GM12878 (cell line): ENCODE results near the gene P3H3. TPM values are rescaled to one million over a fixed set of nuclear protein-coding genes. Genes with fewer than 3 reads are reported as not detected.

Source experiments
- ATAC-seq: fragments of 200-7000 bp; cut with Tn5 transposase; 3 replicates; pipeline ENCODE4 v1.9.1; 2020; ENCODE audit warnings: mild to moderate bottlenecking, moderate library complexity
- BruUV-seq: library from RNA; stranded (reverse); fragments of 400-500 nt; replicated peaks from 2 replicates; lab custom pipeline; 2021; lab: Mats Ljungman, UMichigan
- CTCF ChIA-PET: fragments of 300-600 bp; sonication (Branson Sonifier 250); formaldehyde crosslinking; extraction: SDS; loops from one replicate; lab custom pipeline; 2021; ENCODE audit warnings: inconsistent platforms; lab: Yijun Ruan, JAX
- POLR2A ChIA-PET: fragments of 350-600 bp; formaldehyde crosslinking; extraction: SDS; loops from one replicate; lab custom pipeline; 2021; ENCODE audit warnings: inconsistent platforms; lab: Charles Lee
- RAD21 ChIA-PET: fragments of 300-600 bp; sonication (Branson Sonifier 250); formaldehyde crosslinking; loops from one replicate; lab custom pipeline; 2023; ENCODE audit warnings: antibody characterized with exemption; ENCODE audit not compliant: unreplicated experiment; lab: Charles Lee
- SMC1A ChIA-PET: fragments of 300-600 bp; sonication (Branson Sonifier 250); formaldehyde crosslinking; loops from one replicate; lab custom pipeline; 2023; ENCODE audit not compliant: unreplicated experiment, uncharacterized antibody; lab: Charles Lee
- DNase-seq: peaks from one replicate; pipeline ENCODE4 v3.0.0-alpha.2; 2011; ENCODE audit warnings: low read depth, low spot score
- FAIRE-seq: peaks from 3 replicates; lab custom pipeline; 2011; peaks lifted over from hg19 to GRCh38; lab: Jason Lieb, UNC
- H2AFZ ChIP-seq: 2 replicates; pipeline ENCODE4 v1.6.0; 2011; ENCODE audit warnings: low read depth, low read length, control low read depth; ENCODE audit not compliant: control insufficient read depth
- H3K27ac ChIP-seq: 2 replicates; pipeline ENCODE4 v1.5.1; 2011; ENCODE audit warnings: control low read depth; ENCODE audit not compliant: control insufficient read depth, insufficient read depth
- H3K27me3 ChIP-seq, 2 experiments: replicated peaks in 1 of 2; 2 replicates each; pipeline versions ENCODE4 v1.6.0 to v1.6.1; 2011; ENCODE audit warnings: low read length in 1 of 2; ENCODE audit not compliant: control insufficient read depth in 2 of 2, insufficient read depth in 2 of 2
- H3K36me3 ChIP-seq, 2 experiments: 2 replicates each; pipeline ENCODE4 v1.5.1; 2011; ENCODE audit warnings: low read length in 1 of 2; ENCODE audit not compliant: control insufficient read depth in 2 of 2, insufficient read depth in 2 of 2
- H3K4me1 ChIP-seq: 2 replicates; pipeline ENCODE4 v1.6.1; 2011; ENCODE audit warnings: mild to moderate bottlenecking, low read length, moderate library complexity, mixed read lengths; ENCODE audit not compliant: control insufficient read depth, insufficient read depth
- H3K4me2 ChIP-seq: 2 replicates; pipeline ENCODE4 v1.6.0; 2011; ENCODE audit warnings: control low read depth; ENCODE audit not compliant: control insufficient read depth, insufficient read depth
- H3K4me3 ChIP-seq: fragments of 200-600 bp; sonication (generic); 2 replicates; pipeline ENCODE4 v1.5.1; 2016
- H3K79me2 ChIP-seq: 2 replicates; pipeline ENCODE4 v1.6.0; 2011; ENCODE audit warnings: low read length; ENCODE audit not compliant: control insufficient read depth, insufficient read depth
- H3K9ac ChIP-seq: 2 replicates; pipeline ENCODE4 v1.8.0; 2011; ENCODE audit warnings: low read length, control low read depth, mixed read lengths; ENCODE audit not compliant: control insufficient read depth, insufficient read depth
- H3K9me3 ChIP-seq: replicated peaks from 3 replicates; pipeline ENCODE4 v1.5.1; 2011; ENCODE audit warnings: mild to moderate bottlenecking, low read length; ENCODE audit not compliant: control insufficient read depth, insufficient read depth
- H4K20me1 ChIP-seq: 2 replicates; pipeline ENCODE4 v1.6.0; 2011; ENCODE audit not compliant: control insufficient read depth, insufficient read depth
- BRCA1 ChIP-seq: IDR thresholded peaks from 2 replicates; pipeline ENCODE4 v1.6.1; 2011; ENCODE audit warnings: low read depth, low read length, improper control_type of control experiment
- CHD1 ChIP-seq: IDR thresholded peaks from 2 replicates; pipeline ENCODE4 v1.6.1; 2012; ENCODE audit warnings: low read depth, low read length, improper control_type of control experiment
- GATAD2B ChIP-seq: fragments of 450-650 bp; conservative IDR thresholded peaks from 2 replicates; pipeline ENCODE4 v1.6.1; 2017; ENCODE audit warnings: low read depth, mild to moderate bottlenecking, moderate library complexity
- RCOR1 ChIP-seq: conservative IDR thresholded peaks from 2 replicates; pipeline ENCODE4 v1.6.1; 2012; ENCODE audit warnings: low read depth, low read length, improper control_type of control experiment
- SP1 ChIP-seq: IDR thresholded peaks from one replicate; pipeline ENCODE4 v1.6.1; 2011; ENCODE audit warnings: low read depth, low read length
- WGBS: methylation state at CpG from one replicate; pipeline ENCODE4 v1.1.6; 2016; ENCODE audit warnings: low lambda C conversion rate; ENCODE audit not compliant: insufficient replicate concordance, insufficient coverage; ENCODE audit errors: missing lambda C conversion rate; 5-methylcytosine and 5-hydroxymethylcytosine counted together
- in situ Hi-C: fragments of 300-500 bp; cut with MboI; formaldehyde crosslinking; loops from 9 replicates; pipeline ENCODE4 v1.14.3; 2018; ENCODE audit warnings: mixed read lengths
- intact Hi-C: fragments of 100-400 bp; cut with micrococcal nuclease; formaldehyde crosslinking; loops from one replicate; pipeline ENCODE4 v1.14.2; 2022; ENCODE audit not compliant: unreplicated experiment
- polyA plus RNA-seq, 11 experiments: library from polyadenylated mRNA; depleted of rRNA in 4 of 11; unstranded in 6 of 11; stranded (reverse) in 5 of 11; fragments of >200 nt; fragmentation: Nextera tagmentation in 4 of 11; fragmentation: Illumina TruSeq in 1 of 11; extraction: Ambion mirVana in 4 of 11; extraction: Trizol in 1 of 11; gene quantifications; 1 replicate in 1 of 11; 2 replicates in 10 of 11; pipeline versions ENCODE4 v1.2.1 to v1.2.3, GENCODE V29; 2011 to 2016; ENCODE audit warnings: inconsistent platforms in 2 of 11, missing spikeins in 2 of 11, low read depth in 1 of 11
- total RNA-seq, 4 experiments: library from RNA; depleted of rRNA in 3 of 4; stranded (reverse); fragments of >200 nt in 3 of 4; fragmentation: Illumina TruSeq in 1 of 4; extraction: Trizol in 1 of 4; gene quantifications; 2 replicates each; pipeline versions ENCODE4 v1.2.1 to v1.2.3, GENCODE V29; 2013 to 2021
- TF ChIP-seq, protein P1 (sequence below): IDR thresholded peaks from 2 replicates; pipeline ENCODE4 v1.6.1; 2011; ENCODE audit warnings: low read depth, low read length, improper control_type of control experiment, borderline replicate concordance
- TF ChIP-seq, protein P2 (sequence below): fragments of 150-350 bp; IDR thresholded peaks from 2 replicates; pipeline ENCODE4 v1.6.1; 2014; ENCODE audit warnings: mild to moderate bottlenecking, low read depth, low read length
- TF ChIP-seq, protein P3 (sequence below): fragments of 450-650 bp; IDR thresholded peaks from 2 replicates; pipeline ENCODE4 v1.6.1; 2017; ENCODE audit warnings: low read depth, mild to moderate bottlenecking, moderate library complexity

Gene P3H3
- total and polyA plus RNA-seq, 10 of the 15 experiments (the other 5 are each of a cell fraction or from before 2014, with no cell fraction given), result 0.03 to 0.21 (median 0.05) TPM; not detected in 7

- intact Hi-C loops (no loop called here), in situ Hi-C loops (no loop called here)
- H4K20me1 ChIP-seq, result no peaks in the 10 kb centered on the region
- ChIA-PET POLR2A (interaction anchor here (5.0 to 8.9 kb wide), 2 partner anchors 12 to 17 kb away, joined by 52 to 84 read pairs; partner anchors contain the start of genes SPSB2 and TPI1), RAD21 (interaction anchor here (5.6 kb wide), 1 partner anchor 18 kb away, joined by 41 read pairs; the partner anchor contains the start of gene SPSB2), SMC1A (interaction anchor here (4.8 kb wide), 1 partner anchor 12 kb away, joined by 42 read pairs; the partner anchor contains the start of gene TPI1), CTCF (interaction anchor here (9.9 kb wide), 1 partner anchor 14 kb away, joined by 173 read pairs; the partner anchor contains the start of genes SPSB2 and TPI1)
- H3K9ac ChIP-seq, result no peak overlapping the region
- H3K27me3 ChIP-seq, result no peaks in the 10 kb centered on the region
- H3K4me2 ChIP-seq, result no peak overlapping the region
- H3K36me3 ChIP-seq, result peaks cover 31 to 32% of the 10 kb centered on the region in 2 experiments
- no peak overlapping the region for H2AFZ ChIP-seq
- H3K27ac ChIP-seq, result no peak overlapping the region
- no peak overlapping the region for H3K4me3 ChIP-seq
- no peak for FAIRE-seq
- peaks cover 9% of the 10 kb centered on the region; the same call in 1 of the 2 replicates for H3K4me1 ChIP-seq
- peaks cover 25% of the 10 kb centered on the region for H3K79me2 ChIP-seq
- DNase-seq, result no peak
- WGBS, result 83% methylated on average over 14 of the region's 14 CpGs
- TF ChIP-seq CHD1, result no peak
- TF ChIP-seq, protein P1, sequence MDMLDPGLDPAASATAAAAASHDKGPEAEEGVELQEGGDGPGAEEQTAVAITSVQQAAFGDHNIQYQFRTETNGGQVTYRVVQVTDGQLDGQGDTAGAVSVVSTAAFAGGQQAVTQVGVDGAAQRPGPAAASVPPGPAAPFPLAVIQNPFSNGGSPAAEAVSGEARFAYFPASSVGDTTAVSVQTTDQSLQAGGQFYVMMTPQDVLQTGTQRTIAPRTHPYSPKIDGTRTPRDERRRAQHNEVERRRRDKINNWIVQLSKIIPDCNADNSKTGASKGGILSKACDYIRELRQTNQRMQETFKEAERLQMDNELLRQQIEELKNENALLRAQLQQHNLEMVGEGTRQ, result no peak
- no peaks in the 10 kb centered on the region for H3K9me3 ChIP-seq
- no TSS peak for BruUV-seq
- ATAC-seq, result no peak
Observed at GRCh38 chr12:6855322-6855721, 27.1 kb downstream of the P3H3 start.

GRCh38 chr12:6858799-6859198 lies 30.6 kb downstream of the P3H3 start:
- peaks cover 8% of the 10 kb centered on the region for H3K79me2 ChIP-seq
- no peaks in the 10 kb centered on the region for H4K20me1 ChIP-seq
- RAD21 ChIA-PET, result no interaction called here
- in situ Hi-C loops (no loop called here), intact Hi-C loops (no loop called here)
- CTCF ChIA-PET, result interaction anchor here (1.5 kb wide), 1 partner anchor 23 kb away, joined by 3 read pairs; no protein-coding TSS in a partner anchor
- H3K27ac ChIP-seq, result no peak overlapping the region
- H3K4me1 ChIP-seq, result peaks cover 3% of the 10 kb centered on the region; the same call in 1 of the 2 replicates
- FAIRE-seq (no peak), DNase-seq (no peak), ATAC-seq (no peak)
- H3K4me2 ChIP-seq, result no peak overlapping the region
- H2AFZ ChIP-seq, result no peak overlapping the region
- SMC1A ChIA-PET, result no interaction called here
- WGBS, result 63% methylated on average over 2 of the region's 2 CpGs
- no TSS peak for BruUV-seq
- no peaks in the 10 kb centered on the region for H3K27me3 ChIP-seq
- H3K36me3 ChIP-seq, result peaks cover 47 to 50% of the 10 kb centered on the region in 2 experiments
- POLR2A ChIA-PET, result interaction anchor here (1.4 kb wide), 1 partner anchor 10 kb away, joined by 3 read pairs; no protein-coding TSS in a partner anchor
- no peak overlapping the region for H3K9ac ChIP-seq
- H3K9me3 ChIP-seq, result no peaks in the 10 kb centered on the region
- H3K4me3 ChIP-seq, result no peak overlapping the region
- TF ChIP-seq, protein P2, sequence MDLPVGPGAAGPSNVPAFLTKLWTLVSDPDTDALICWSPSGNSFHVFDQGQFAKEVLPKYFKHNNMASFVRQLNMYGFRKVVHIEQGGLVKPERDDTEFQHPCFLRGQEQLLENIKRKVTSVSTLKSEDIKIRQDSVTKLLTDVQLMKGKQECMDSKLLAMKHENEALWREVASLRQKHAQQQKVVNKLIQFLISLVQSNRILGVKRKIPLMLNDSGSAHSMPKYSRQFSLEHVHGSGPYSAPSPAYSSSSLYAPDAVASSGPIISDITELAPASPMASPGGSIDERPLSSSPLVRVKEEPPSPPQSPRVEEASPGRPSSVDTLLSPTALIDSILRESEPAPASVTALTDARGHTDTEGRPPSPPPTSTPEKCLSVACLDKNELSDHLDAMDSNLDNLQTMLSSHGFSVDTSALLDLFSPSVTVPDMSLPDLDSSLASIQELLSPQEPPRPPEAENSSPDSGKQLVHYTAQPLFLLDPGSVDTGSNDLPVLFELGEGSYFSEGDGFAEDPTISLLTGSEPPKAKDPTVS, result no peak
- TF ChIP-seq BRCA1, result no peak
- no peak for TF ChIP-seq SP1
- TF ChIP-seq, protein P3, sequence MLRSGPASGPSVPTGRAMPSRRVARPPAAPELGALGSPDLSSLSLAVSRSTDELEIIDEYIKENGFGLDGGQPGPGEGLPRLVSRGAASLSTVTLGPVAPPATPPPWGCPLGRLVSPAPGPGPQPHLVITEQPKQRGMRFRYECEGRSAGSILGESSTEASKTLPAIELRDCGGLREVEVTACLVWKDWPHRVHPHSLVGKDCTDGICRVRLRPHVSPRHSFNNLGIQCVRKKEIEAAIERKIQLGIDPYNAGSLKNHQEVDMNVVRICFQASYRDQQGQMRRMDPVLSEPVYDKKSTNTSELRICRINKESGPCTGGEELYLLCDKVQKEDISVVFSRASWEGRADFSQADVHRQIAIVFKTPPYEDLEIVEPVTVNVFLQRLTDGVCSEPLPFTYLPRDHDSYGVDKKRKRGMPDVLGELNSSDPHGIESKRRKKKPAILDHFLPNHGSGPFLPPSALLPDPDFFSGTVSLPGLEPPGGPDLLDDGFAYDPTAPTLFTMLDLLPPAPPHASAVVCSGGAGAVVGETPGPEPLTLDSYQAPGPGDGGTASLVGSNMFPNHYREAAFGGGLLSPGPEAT, result no peak
- no peak for TF ChIP-seq GATAD2B
- no peak for TF ChIP-seq RCOR1
